Stimulated activated CD8-positive, alpha-beta memory T cell treated with anti-CD3 and anti-CD28 coated beads, Interleukin-12 subunit alpha, Interleukin-12 subunit beta, amount 100 ng/mL, for 24 hours (primary cell): ENCODE results near the gene C13orf46.

ENCODE experiments used
- DNase-seq: peaks from one replicate; pipeline ENCODE4 v3.0.0-alpha.2; 2020; ENCODE audit errors: extremely low read depth

The C13orf46 gene

GRCh38 chr13:113970810-113971470 lies 2.9 kb downstream of the C13orf46 start:
- DNase-seq, result no peak

DNA sequence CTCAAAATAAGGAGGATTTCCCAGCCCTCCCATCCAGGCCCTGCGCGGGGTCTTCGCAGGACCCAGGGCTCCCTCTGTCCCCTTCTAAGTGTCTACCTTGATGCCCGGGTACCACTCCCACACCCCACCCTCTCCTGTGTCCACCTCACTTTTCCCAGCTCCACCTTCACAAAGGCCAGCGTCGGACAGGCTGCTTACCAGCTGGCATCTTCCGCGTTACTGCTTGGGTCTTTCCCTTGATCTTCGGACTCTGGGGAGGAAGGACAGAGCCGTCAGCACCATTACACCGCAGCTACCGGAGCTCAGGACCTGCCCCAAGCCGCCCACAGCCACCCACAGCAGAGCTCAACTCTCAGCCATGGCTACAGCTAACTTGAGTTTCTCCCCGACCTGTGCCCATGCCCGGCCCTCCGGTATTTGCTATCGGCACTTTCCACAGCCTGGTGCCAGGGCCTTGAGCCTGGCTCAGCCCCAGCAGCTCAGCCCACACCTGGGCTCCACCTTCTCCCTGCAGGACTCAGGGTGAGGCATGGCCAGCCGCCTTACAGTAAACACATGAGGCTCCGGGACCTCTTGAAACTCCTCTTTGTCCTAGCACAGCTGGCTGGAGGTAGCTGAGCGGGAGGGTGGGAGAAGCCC lies 3.8 kb downstream of the C13orf46 start:
- no peak for DNase-seq

GRCh38 chr13:113969311-113969972 lies 4.4 kb downstream of the C13orf46 start:
- DNase-seq, result no peak

GRCh38 chr13:113968463-113969310 lies 5.2 kb downstream of the C13orf46 start:
- DNase-seq, result no peak

DNA sequence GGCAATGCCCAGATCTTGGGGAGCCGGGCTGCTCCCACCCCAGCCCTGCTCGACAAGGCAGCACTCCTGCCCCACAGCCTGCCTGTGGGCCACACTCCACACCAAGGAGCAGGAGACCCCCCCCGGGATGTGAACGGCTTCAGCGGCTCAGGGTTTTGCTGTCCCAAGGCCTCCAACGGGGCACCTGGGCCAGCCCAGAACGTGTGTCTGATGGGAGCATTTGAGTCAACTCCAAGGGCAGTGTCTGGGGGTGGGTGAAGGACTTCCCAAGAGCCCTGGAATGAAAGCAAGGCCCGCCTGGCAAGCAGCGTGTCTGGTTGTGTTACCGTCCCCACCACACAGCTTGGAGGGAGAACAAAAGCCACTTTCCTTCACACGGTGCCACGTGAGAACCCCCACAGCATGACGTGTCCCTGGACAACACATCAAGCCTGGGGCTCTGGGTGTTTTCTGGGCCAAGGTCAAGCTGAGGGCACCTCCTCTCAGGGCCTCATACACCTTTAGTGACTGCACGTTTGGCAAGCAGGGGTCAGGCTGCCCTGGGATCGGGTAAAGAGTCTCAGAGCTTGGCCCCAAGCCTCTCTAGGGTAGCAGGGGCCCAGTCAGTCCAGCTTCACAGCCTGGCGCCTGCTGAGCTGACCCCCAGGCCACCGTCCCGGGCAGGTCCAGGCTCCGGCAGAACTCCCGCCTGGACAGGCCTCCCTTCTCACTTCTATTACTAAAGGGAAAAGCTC lies 6.0 kb downstream of the C13orf46 start:
- DNase-seq, result no peak

- DNase-seq, result no peak
Measured at GRCh38 chr13:113967206-113967720, 6.6 kb downstream of the C13orf46 start.

DNA sequence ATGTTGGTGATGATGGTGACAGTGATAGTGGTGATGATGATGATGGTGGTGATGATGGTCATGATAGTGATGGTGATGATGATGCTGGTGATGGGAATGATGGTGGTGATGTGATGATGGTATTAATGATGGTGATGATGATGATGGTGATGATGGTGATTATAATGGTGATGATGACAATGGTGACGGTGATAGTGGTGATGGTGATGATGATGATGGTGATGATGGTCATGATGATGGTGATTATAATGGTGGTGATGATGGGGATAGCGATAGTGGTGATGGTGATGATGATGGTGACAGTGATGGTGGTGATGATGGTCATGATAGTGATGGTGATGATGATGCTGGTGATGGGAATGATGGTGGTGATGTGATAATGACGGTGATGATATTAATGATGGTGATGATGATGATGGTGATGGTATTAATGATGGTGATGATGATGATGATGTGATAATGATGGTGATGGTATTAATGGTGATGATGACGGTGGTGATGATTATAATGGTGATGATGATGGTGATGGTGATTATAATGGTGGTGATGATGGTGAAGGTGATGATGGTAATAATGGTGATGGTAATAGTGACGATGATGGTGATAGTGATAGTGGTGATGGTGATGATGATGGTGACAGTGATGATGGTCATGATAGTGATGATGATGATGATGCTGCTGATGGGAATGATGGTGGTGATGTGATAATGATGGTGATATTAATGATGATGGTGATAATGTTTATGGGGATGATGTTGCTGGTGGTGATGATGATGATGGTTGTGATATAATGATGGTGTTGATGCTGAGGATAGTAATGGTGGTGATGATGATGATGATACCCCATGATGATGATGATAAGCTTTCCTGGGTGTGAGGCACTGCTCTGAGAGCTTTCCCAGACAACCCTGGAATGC lies 7.7 kb downstream of the C13orf46 start:
- DNase-seq, result no peak

- no peak for DNase-seq
Measured at GRCh38 chr13:113965383-113965874, 8.4 kb downstream of the C13orf46 start.

- no peak for DNase-seq
Measured at GRCh38 chr13:113964251-113964995, 9.5 kb downstream of the C13orf46 start.

GRCh38 chr13:113963376-113963775 lies 10.5 kb downstream of the C13orf46 start:
- DNase-seq, result no peak

GRCh38 chr13:113962975-113963374 lies 10.9 kb downstream of the C13orf46 start:
- DNase-seq, result no peak

DNA sequence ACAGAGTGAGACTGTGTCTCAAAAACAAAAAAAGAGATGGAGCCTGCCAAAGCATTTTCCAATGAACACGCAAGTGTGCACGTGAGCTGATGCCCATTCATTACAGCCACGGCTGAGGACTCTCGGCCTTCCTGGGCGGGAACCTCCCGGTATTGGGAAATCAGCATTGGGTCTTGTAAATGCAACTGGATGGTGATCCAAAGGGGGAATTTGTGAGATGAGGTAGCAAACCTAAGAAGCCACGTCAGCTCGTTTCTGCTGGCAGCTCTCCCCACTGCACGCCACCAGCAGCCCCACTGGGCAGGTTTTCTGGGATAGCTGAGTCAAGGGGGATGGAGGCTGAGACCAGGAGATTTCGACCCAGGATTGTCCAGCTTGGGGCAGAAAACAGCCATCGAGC lies 11.5 kb downstream of the C13orf46 start:
- DNase-seq, result no peak

- no peak for DNase-seq
Measured at GRCh38 chr13:113960276-113960948, 13.5 kb downstream of the C13orf46 start.

- DNase-seq, result no peak
Measured at GRCh38 chr13:113959198-113959597, 14.7 kb downstream of the C13orf46 start.

DNA sequence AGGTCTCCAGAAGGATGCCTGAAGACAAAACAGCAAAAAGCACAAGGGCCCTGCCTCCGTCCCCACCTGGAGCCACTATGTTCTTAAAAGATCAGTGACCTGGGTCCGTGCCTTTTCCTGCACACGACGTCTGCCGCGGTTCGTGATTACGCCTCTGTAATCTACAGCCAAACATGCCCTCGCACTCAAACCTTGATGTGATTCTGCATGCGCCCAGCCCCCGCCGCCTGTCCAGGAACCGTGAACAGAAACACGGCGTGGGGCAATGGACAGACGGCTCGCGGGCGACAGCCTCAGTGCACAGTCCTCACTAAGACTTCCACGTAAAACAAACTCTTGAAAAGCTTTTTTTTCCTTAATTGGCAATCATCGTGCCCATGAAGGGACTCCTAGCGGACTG lies 15.5 kb downstream of the C13orf46 start:
- no peak for DNase-seq

- no peak for DNase-seq
Measured at GRCh38 chr13:113956571-113956970, 17.3 kb downstream of the C13orf46 start.

GRCh38 chr13:113955691-113956090 lies 18.2 kb downstream of the C13orf46 start:
- no peak for DNase-seq

- DNase-seq, result no peak
Measured at GRCh38 chr13:113955235-113955634, 18.6 kb downstream of the C13orf46 start.
